SK-N-SH treated with all-trans-retinoic acid at 6 μM for 48 hours (cell line): ENCODE measurements around the gene CARD9.

Experiments used
- ARNTL ChIP-seq: fragments of 450-650 bp; formaldehyde crosslinking; IDR thresholded peaks from 2 replicates; pipeline ENCODE4 v1.5.0; 2020; ENCODE audit warnings: low read depth, mild to moderate bottlenecking, moderate library complexity, borderline replicate concordance
- CSDC2 ChIP-seq: fragments of 250-450 bp; sonication (Bioruptor Pico); IDR thresholded peaks from 2 replicates; pipeline ENCODE4 v1.5.0; 2020; ENCODE audit warnings: mild to moderate bottlenecking, moderate library complexity
- ESRRG ChIP-seq: fragments of 250-450 bp; sonication (Bioruptor Pico); IDR thresholded peaks from 2 replicates; pipeline ENCODE4 v1.6.1; 2021; ENCODE audit warnings: mild to moderate bottlenecking
- PATZ1 ChIP-seq: fragments of 250-450 bp; sonication (Bioruptor Pico); IDR thresholded peaks from 2 replicates; pipeline ENCODE4 v1.8.0; 2020; ENCODE audit warnings: mild to moderate bottlenecking, moderate library complexity, borderline replicate concordance
- SNAI2 ChIP-seq: fragments of 250-450 bp; sonication (Bioruptor Pico); IDR thresholded peaks from 2 replicates; pipeline ENCODE4 v1.5.0; 2020; ENCODE audit warnings: mild to moderate bottlenecking, moderate library complexity
- TOX ChIP-seq: fragments of 250-450 bp; sonication (Bioruptor Pico); IDR thresholded peaks from 2 replicates; pipeline ENCODE4 v1.8.0; 2021; ENCODE audit warnings: mild to moderate bottlenecking, moderate library complexity, borderline replicate concordance
- TSHZ2 ChIP-seq: fragments of 250-450 bp; sonication (Bioruptor Pico); IDR thresholded peaks from 2 replicates; pipeline ENCODE4 v1.5.0; 2020; ENCODE audit warnings: mild to moderate bottlenecking, moderate library complexity
- ZFP3 ChIP-seq: fragments of 250-450 bp; sonication (Bioruptor Pico); IDR thresholded peaks from 2 replicates; pipeline ENCODE4 v1.5.0; 2020; ENCODE audit warnings: mild to moderate bottlenecking, moderate library complexity
- ZFP30 ChIP-seq: fragments of 450-650 bp; formaldehyde crosslinking; IDR thresholded peaks from 2 replicates; pipeline ENCODE4 v1.5.0; 2022; ENCODE audit warnings: mild to moderate bottlenecking, moderate library complexity

GRCh38 chr9:136331556-136332481 is 41.6 kb downstream of the CARD9 start:
- no peak for TF ChIP-seq SNAI2 (CRISPR knock-in tag)
- no peak for TF ChIP-seq ZFP30 (CRISPR knock-in tag)
- no peak for TF ChIP-seq ESRRG (CRISPR knock-in tag)
- TF ChIP-seq ARNTL = no peak
- TF ChIP-seq ZFP3 = no peak
- no peak for TF ChIP-seq PATZ1 (CRISPR knock-in tag)
- TF ChIP-seq TSHZ2 (CRISPR knock-in tag) = no peak
- TF ChIP-seq CSDC2 (CRISPR knock-in tag) = no peak
- TF ChIP-seq TOX (CRISPR knock-in tag) = no peak
